Stimulated activated naive CD4-positive, alpha-beta T cell treated with Interleukin-2 at 50 U/mL for 16 hours (primary cell): ENCODE data around the gene FBXL14.

Source experiments
- DNase-seq: peaks from one replicate; lab custom pipeline; 2025; lab: John Stamatoyannopoulos, UW

Gene FBXL14

DNA sequence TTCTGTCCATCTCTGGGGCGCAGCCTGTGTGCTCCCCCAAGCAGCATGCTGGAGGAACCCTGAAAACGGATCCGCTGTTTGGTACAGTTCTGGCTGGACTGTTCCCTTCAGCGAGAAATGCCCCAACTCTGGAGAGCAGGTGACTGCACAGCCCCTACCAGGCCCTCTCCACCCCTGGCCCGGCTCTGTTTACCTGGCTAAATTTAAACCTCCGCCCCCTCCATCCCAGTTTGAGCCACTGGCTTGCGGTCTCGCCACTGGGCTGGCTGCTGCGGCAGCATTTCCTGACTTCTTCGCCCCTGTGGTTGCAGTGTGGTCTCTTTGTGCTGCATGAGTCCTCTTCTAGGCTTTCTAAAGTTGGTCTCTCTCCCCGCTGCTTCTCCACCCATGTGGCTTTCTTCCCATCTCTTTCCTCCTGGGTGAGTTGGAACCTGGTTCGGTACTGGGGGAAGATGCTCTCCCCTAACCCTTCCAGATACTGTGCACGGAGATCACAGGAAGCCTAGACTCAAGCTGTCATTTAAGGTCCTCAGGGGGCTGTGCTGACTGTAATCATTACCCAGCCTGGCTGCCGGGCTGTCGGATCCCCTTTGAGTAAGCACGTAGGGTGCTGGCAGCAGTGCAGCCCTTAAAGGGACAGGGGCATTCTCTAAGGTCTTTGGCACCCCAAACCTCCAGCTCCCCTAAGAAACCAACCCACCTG is 60.6 kb downstream of the FBXL14 start:
- peak; percentile 25 for DNase-seq

DNA sequence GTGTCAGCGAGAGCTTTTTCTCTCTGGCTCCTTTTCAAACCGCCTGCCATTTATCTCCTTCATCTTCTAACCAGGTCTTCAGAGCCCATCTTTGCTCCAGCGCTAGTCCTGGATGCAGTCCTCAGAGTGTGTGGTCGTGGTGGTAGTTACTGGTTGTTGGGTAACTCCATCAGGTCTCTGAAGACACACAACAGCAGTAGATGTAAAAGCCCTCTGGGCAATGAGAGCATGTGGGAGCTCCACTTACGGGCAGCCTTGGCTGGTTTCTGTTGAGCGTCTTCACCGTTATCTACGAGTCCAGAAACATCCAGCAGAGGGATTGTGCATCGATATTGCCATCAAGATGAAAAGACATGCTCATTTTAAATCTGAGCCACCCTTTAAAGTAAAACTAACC is 61.2 kb downstream of the FBXL14 start:
- DNase-seq = no peak

DNA sequence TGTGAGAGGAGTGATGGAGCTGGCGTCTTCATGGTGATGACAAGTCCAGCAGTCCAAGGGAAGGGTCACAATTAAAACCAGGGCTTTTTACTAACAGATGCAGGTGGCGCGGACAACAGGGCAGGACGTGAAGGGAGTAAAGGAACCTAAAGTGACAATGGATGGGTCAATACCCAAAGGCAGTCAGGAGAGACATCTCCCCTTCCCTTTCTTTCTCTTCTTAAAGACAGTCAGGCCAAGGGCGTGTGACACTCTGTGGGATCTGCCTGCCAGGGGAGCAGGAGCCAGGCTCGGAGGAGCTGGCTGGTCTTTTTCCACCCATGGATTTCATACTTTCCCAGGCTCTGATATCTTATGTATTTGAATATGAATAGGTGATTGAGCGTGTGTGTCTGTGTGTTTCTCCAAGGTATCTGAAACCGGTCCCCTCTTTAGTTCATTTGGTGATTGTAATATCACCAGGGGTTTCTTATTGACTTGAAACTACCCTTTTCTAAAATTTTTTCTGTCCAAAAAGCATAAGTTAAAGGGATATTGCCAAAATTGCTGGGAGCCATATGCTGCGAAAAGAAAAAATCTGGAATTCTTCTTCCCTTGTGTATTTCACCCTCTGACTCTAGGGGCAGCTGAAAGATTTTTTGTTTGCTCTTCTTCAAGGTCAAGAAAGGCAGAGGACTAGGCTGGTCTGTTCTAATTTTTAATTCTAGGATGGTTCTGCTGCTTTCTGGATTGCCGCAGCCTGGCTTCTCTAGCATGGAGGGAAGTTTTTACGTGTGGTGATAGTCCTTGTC is 61.8 kb downstream of the FBXL14 start:
- no peak for DNase-seq

DNA sequence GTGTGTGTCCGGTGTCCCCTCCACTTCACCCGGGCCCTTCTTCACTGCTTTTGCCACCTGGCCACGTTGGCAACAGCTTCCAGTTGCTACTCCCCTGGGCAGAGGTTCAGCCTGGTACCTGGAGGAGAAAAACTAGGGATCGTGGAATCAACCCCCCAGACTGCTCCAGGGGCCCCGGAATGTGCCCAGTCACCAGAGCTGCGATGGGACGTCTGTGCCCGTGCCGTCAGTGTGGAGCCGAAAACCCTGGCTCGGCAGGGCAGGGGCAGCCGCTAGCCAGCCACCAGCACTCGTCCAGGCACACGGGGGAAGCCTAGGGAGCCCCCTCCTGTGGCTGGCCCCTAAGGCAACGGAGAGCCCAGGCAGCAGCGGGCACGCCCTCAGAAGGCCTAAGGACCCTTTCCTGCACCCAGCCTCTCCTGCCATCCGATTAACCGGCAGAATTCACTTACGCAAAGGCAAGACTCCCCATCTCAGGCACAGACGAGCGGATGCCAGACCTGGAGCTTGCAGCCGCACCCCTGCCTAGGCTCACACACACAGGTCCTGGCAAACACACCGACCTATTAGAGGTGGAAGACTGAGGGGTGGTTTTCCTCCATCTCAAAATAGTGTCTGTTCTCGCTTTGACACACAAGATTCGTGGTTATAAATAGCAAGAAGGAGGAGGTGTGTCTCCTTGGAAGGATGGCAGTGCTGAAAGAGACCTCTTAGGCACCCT is 62.6 kb downstream of the FBXL14 start:
- DNase-seq = no peak

DNA sequence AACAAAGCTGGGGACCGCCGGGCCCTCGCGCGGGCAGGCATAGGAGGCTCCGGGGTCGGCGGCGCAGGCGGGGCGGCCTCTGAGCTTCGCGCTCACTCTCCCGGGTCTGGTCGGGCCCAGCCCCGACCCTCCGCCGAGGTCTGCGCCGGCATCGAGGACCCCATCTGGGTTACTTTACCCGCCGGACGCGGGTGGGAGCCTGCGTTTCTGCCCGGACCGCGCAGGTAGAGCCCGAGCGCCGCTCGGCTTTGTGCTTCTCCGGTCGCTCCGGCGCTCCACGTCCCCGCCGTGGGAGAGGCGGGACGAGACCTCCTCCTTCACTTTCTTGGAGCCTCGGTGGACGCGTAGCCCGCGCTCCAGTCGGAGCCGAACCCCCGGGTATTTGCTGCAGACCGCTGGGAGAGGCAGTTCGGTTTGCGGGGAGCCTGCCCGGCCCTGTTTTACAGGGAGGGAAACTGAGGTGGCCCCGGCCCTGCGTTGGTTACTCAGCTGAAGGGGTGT is 63.2 kb downstream of the FBXL14 start:
- DNase-seq = no peak

DNA sequence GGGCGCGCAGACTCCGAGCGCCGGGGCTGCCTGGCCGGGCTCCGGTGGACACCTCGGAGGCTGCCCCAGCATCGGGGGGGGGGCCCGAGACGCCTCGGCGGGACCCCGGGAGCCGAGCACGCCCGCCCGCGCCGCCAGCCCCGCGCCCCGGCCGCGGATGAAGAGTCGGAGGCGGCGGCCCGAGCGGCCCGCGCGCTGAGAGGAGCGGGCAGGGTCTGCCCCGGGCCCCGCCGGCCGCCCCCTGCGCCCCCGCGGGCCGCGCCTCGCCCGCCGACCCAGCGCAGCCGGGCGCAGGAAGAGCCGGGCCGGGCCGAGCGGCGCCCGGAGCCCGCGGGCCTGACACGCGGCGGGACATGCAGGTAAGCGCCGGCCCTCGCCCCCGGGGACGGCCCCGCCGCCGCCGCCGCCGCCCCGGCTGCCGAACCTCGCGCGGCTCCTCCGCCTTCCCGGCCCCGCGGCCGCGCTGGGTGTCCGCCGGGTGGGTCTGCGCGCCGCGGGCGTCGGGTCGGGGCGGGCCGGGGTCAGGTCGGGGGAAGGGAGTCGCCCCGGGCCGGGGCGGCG is 63.7 kb downstream of the FBXL14 start:
- DNase-seq = no peak

DNA sequence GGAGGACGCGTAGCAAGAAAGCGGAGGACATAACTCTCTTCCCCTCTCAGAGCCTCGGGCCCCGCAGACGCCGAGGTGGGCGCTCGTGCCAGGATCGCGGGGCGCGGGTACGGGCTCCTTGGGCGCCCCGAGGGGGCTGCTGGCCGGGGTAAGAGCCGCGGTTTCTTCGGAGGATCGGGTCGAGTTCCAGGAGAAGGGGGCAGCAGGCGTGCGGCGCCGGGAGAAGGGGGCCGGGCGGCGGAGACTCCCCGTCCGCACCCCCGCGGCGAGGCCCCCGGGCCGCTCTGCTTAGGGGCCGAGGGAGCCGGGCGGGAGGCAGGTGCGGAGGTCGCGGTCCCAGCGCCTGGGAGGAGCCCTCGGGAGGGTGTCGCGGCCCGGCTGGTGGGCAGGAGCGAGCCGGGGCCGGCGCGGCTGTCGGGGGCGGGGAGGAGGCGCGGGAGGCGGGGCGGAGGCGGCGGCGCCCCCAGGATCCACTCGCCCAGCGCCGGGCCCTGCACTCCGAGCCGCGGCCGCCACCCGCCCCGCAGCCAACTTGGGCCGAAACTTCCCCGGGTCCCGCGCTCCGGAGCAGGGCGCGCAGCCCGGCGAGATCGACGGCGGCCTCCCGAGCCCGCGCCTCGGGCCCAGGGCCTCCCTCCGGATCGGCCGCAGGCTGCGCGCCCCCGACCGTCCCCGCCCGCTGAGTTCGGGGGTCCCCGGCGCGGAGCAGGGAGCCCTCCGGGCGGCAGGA is 64.4 kb downstream of the FBXL14 start:
- DNase-seq = no peak

DNA sequence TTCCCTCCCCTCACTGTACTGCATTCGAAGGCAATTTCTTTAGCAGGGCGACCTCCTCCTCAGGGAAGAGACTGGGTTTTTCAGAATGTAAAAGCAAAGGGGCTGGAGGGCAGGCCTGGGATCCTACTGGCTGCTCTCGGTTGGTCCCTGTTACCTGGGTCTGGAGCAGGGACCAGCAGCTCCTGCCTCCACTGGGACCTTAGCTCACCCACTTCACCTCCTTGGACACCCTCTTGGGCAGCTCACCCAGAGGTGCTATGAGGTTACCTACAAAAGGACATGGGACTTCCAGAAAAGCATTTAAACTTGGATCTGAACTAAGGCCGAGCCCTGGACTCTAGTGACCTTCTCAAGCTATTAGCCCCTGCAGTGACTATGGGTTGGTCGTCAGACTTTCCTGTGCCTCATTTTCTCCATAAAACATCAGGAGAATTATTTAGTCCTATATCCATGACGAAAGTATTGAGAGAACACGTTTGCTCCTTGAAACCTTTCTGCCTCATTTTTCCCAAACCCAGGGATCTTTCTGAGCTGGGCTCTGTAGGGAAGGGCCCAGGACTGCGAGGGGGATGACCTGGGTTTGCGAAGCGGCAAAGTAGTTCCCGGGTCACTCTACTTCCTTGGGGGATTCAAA is 65.0 kb downstream of the FBXL14 start:
- DNase-seq = no peak

DNA sequence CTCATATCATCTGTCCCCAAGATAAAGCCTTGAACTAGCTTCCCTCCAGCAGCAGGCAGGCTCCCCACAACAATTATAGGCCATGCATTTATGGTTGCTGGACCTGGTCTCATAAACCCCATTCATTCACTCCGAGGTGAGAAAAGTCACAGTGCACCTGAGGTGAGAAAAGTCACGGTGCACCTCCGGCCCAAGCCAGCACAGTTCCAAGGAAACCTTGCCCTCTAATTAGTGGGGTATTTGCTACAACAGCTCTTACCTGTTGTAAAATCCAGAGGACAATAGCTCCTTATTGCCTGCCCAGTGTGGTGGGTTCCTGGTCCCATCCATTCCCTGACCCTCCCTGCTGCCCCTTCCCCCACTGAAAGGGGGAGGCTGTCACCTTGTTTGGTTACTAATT is 65.6 kb downstream of the FBXL14 start:
- no peak for DNase-seq

DNA sequence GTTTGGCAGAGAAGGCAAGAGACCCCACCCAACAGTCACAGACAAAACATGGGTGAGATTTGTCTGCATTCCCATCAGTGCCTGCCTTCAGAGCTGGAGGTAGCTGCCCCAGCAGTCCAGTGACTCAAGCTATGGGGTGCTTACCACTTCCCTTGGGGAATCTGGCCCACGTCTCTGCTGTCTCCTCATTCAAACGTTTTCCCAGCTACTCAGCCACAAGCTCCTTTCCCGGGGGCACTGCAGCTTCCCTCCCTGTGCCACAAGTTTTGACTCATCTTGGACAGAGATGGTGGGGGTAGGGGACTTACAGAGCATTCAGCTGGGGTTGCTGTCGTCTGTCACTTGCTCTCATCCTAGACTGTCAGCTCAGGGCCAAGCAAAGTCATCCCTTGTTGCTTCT is 66.6 kb downstream of the FBXL14 start:
- no peak for DNase-seq

DNA sequence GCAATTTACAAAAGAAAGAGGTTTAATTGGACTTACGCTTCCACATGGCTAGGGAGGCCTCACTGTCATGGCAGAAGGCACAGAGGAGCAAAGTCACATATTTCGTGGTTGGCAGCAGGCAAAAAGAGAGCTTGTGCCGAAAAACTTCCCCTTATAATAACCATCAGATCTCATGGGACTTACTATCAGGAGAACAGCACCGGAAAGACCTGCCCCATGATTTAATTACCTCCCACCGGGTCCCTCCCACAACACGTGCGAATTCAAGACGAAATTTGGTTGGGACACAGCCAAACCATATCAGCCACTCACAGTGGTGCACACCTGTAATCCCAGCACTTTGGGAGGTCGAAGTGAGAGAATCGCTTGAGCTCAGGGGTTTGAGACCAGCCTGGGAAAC is 68.5 kb downstream of the FBXL14 start:
- no peak for DNase-seq

DNA sequence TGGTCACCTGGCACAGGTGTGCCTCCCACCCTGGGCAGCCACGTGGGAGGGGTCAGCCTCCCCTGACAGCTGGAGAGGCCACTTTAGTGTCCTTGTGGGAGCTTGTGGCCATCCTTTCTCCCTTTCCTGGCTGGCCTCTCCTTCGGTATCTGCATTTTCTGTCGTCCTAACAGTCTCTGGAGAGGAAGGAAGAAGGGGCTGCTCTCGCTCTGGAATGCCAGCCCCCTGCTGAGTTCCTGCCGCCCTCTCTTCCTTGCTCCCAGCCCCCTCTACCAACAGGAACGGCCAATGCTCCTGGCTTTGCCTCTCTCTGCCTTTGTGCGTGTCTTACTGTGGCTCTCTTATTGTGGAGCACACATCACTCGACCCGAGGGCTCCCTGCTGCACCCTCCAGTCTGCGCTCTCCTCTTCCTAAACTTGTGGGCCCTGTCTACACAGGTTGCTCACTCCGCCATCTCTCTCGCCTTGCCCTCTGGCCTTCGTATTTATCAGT is 70.8 kb downstream of the FBXL14 start:
- DNase-seq = no peak

DNA sequence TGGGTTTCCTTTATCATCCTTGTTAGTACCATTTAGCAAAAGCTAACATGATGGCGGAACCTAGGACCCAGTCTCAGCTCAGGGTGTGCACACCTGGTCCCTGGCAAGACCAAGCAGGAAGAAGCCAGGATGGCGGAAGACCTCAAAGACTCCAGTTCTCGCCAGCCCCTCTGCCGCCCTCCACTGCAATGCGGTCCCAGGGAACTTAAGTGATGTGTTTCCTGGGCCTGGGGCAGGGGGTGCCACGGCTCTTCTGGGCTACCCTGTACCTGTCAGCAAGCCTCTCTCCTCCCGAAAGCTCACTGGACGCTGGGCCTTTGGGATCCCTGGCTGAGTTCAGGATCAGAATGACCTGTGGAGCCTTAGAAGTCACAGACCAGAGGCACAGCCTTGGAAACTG is 71.3 kb downstream of the FBXL14 start:
- DNase-seq = no peak

DNA sequence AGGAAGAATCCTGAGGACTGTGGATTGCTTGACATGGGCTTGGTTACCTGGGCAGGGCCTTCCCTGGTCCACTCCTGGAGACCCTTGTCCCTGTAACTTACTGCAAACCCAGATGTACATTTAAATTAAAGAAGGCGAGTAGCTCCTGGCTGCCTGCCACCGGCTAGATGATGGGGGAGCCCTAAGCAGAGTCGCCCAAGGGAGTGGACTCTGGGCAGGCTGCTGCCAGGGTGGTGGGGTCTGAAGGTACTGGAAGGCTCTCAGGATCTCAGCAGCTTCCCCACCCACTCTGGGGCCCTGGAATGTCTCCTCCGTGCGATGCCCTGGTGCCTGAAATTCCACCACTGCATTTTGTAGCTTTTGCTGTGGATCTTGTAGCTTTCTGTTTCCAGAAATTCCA is 74.7 kb downstream of the FBXL14 start:
- DNase-seq = no peak

DNA sequence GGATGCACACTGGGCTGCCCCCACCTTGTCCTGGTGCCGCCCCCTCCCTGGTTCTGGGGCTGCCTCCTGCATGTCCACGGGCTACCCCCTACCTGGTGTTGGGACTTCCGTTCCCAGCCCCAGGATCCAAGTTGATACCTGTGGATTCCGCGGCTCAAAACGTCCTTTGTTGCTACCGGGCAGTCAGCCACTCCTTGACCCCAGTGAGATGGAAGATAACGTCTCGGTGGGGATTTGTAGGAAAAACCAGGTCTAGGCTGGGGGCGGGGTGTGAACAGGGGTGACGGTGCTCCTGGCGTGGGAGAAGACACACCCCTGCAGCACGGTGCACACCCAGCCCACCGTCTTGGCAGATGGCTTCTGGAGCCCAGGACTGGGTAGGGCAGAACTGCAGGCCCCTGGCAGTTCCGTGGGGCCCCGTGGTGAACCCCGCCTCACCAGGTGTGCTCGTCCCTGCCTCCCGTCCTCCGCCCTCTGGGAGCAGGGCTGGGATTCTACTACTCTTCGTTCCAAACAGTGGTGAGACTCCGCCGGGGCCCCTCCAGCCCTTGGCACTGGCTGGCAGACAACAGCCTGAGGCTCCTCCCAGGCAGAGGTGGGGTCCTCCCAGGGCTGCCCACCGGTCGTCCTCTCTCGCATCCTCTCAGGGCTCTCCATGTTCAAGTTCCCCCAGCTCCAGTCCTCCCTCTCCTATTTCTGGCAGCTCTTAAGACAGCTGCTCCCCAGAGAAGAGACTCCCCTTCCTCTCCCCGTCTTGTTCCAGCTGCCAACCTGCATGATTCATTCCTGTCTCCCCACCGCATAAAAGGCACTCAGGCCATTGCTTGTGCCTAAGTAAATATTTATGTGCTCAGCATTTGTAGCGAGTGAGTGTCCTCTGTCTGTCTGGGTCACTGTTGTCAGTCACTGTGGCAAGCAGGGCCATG is 75.5 kb downstream of the FBXL14 start:
- DNase-seq = no peak

DNA sequence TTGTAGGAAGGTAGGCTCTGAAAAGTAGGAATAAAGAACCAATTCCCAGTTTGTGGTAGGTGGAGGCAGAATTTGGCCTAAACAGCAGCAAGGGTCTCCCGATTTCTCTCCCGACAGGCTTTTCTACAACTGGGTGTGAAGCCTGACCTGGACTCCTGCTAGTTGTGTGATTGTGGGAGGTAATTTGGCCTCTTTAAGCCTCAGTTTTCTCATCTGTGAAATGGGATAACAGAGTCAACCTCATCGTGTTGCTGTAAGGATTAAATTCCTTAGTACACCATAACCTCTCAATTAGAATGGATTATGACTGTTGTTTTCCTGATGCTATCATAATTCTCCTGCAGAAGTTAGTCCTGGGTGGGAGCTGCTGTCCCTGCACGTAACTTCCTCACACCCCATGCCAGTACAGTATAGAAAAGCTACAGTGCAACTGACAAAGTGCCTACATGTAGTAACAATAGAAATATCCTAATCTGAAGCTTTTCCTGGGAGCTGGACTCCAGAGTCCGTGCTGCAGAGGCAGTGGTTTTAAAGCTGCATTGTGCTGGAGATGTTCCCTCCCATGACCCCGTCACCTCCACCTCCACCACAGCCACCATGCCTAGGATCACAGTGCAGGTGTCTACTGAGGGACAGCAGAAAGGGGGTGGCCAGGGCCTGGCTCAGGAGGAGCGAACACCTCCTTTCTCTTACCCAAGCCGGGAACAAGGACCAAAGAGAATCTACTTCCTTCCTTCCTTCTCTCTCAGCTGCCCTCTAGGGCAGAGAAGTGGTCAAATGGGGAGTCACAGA is 76.5 kb downstream of the FBXL14 start:
- DNase-seq = no peak

DNA sequence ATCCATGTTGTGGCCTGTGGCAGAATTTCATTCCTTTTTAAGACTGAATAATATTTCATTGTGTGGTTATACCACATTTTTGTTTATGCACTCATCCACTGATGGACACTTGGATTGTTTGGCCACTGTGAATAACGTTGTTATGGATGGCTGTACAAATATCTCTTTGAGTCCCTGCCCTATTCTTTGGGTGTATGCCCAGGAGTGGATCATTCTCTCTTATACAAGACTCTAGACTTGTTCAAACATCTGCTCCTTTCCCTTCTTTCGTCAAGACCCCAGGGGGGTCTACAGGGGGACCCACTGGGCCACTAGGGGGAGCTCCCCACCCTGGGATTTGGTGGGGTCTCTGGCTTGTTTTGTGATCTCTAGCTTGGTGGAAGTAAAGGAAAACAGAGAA is 77.4 kb downstream of the FBXL14 start:
- no peak for DNase-seq
